Body of pancreas (tissue), 4 donors: Measurements from ENCODE around the gene PAPPA2.

ENCODE experiments used
- CTCF ChIP-seq, 7 experiments: fragments of 450-650 bp in 4 of 7; fragments of 200-600 bp in 3 of 7; sonication (generic) in 3 of 7; IDR thresholded peaks; one replicate each; pipeline ENCODE4 v1.5.1; 2016 to 2019; ENCODE audit warnings: antibody characterized with exemption in 7 of 7
- POLR2A ChIP-seq, 3 donors: fragments of 450-650 bp; IDR thresholded peaks; one replicate each; pipeline ENCODE4 v1.6.1; 2016; ENCODE audit warnings: antibody characterized with exemption in 3 of 3, mild to moderate bottlenecking in 2 of 3

- TF ChIP-seq POLR2A (IDR thresholded peaks at IDR 0.05) (no peak), CTCF (IDR thresholded peaks at IDR 0.05) (no peak)
Measured at GRCh38 chr1:176837708-176838107, 374.7 kb downstream of the PAPPA2 start.
